ENCODE results near the gene ARL11. TPM values are rescaled to one million over a fixed set of nuclear protein-coding genes. Genes with fewer than 3 reads are reported as not detected.
"Not testable (repeated sequence)": the region's sequence is repeated elsewhere in the genome, so short reads cannot be mapped to it uniquely, and the experiment has no call there.

The ARL11 gene
- total and polyA plus RNA-seq, 4 donors = 0.08 to 1.8 (median 1.4) TPM

DNA sequence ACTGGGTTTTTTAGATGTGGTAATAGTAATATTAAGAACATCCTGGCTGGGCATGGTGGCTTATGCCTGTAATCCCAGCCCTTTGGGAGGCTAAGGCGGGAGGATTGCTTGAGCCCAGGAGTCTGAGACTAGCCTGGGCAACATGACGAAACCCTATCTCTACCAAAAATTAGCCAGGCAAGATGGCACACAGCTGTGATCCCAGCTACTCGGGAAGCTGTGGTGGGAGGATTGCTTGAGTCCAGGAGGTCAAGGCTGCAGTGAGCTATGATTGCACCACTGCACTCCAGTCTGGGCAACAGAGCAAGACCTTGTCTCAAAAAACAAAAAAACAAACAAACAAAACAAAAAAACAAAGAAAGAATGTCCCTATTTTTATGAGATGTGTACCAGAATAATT, 37.6 kb upstream of the ARL11 start:
- 84 to 90% methylated on average over 3 of the region's 3 CpGs for WGBS, 2 donors
- H3K36me3 ChIP-seq (ENCODE audit: control insufficient read depth in 1 of 2, insufficient read depth in 2 of 2, low read length in 1 of 2); intact Hi-C loops (cut with DNase I); H3K27ac ChIP-seq (ENCODE audit: low read depth in 1 of 2, low read length in 2 of 2); H3K4me3 ChIP-seq (ENCODE audit: low read length in 2 of 2); DNase-seq; H3K9me3 ChIP-seq (ENCODE audit: control insufficient read depth, low read length); H3K27me3 ChIP-seq (ENCODE audit: control insufficient read depth in 1 of 2, insufficient read depth in 2 of 2, low read length in 1 of 2); H3K4me1 ChIP-seq (ENCODE audit: control insufficient read depth in 1 of 2, insufficient read depth in 2 of 2, low read length in 2 of 2); ATAC-seq (ENCODE audit: low FRiP score): not testable (repeated sequence)

DNA sequence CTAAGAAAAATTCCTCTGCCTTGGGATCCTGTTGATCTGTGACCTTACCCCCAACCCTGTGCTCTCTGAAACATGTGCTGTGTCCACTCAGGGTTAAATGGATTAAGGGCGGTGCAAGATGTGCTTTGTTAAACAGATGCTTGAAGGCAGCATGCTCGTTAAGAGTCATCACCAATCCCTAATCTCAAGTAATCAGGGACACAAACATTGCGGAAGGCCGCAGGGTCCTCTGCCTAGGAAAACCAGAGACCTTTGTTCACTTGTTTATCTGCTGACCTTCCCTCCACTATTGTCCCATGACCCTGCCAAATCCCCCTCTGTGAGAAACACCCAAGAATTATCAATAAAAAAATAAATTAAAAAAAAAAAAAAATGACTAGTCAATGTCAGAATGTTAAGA, 34.4 kb upstream of the ARL11 start:
- intact Hi-C loops (cut with DNase I); H3K4me3 ChIP-seq (ENCODE audit: low read length in 2 of 2); H3K27ac ChIP-seq (ENCODE audit: low read depth in 1 of 2, low read length in 2 of 2); H3K9me3 ChIP-seq (ENCODE audit: control insufficient read depth, low read length); H3K36me3 ChIP-seq (ENCODE audit: control insufficient read depth in 1 of 2, insufficient read depth in 2 of 2, low read length in 1 of 2); H3K27me3 ChIP-seq (ENCODE audit: control insufficient read depth in 1 of 2, insufficient read depth in 2 of 2, low read length in 1 of 2); H3K4me1 ChIP-seq (ENCODE audit: control insufficient read depth in 1 of 2, insufficient read depth in 2 of 2, low read length in 2 of 2); DNase-seq; ATAC-seq (ENCODE audit: low FRiP score): not testable (repeated sequence)
- 86 to 100% methylated on average over 2 to 3 of the region's 4 CpGs for WGBS, 2 donors

DNA sequence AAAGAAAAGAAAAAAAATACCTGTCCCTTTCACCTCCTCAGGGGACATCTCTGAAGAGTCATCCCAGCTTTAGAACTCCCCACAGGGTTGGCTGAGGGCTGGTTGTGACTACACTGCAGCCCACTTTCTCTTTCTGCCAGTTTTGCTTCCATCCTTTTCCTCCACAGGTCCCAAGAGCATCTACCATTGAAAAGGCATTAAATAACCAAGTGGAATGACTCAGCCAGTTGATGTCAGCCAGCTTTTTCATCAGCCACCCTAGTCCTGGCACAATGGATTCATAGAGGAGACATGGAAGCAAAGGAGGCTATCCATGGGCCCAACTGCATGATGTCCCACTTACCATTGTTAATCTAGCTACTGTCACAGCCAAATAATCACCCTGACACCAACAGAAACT, 33.7 kb upstream of the ARL11 start:
- Histone ChIP-seq H3K27ac (ENCODE audit: low read depth in 1 of 2, low read length in 2 of 2) (no peak overlapping the region), H3K4me1 (ENCODE audit: control insufficient read depth in 1 of 2, insufficient read depth in 2 of 2, low read length in 2 of 2) (no peaks in the 10 kb centered on the region)

DNA sequence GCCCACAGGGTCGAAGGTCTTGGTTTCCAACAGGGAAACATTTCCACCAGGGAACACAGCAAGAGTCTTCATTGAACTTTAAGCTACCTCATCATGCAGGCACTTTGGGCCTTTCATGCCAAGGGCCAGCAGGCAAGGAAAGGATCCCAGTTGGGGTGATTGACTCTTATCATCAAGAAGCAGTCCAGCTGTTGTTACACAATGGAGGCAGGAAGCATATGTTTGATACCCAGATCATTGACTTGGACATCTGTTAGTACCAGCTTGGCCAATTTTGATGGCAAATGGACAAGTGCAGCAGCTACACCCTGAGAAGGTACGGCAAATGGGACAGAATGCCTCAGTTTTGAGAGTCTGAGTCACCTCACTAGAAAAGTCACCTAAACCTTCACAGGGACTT, 32.1 kb upstream of the ARL11 start:
- Histone ChIP-seq H3K27me3 (ENCODE audit: control insufficient read depth in 1 of 2, insufficient read depth in 2 of 2, low read length in 1 of 2) (no peaks in the 10 kb centered on the region), H3K36me3 (ENCODE audit: control insufficient read depth in 1 of 2, insufficient read depth in 2 of 2, low read length in 1 of 2) (no peaks in the 10 kb centered on the region), H3K4me1 (ENCODE audit: control insufficient read depth in 1 of 2, insufficient read depth in 2 of 2, low read length in 2 of 2) (no peaks in the 10 kb centered on the region), H3K4me3 (ENCODE audit: low read length in 2 of 2) (no peak overlapping the region), H3K9me3 (ENCODE audit: control insufficient read depth, low read length) (no peaks in the 10 kb centered on the region), H3K27ac (ENCODE audit: low read depth in 1 of 2, low read length in 2 of 2) (no peak overlapping the region)
- 69 to 84% methylated on average over 2 of the region's 2 CpGs for WGBS, 2 donors
- ATAC-seq (ENCODE audit: low FRiP score) = no peak
- no peak for DNase-seq
- intact Hi-C loops (cut with DNase I) = no loop called here

More for the DNA sequence above, 33.7 kb upstream of the ARL11 start:
- no peaks in the 10 kb centered on the region for H3K27me3 ChIP-seq (ENCODE audit: control insufficient read depth in 1 of 2, insufficient read depth in 2 of 2, low read length in 1 of 2)
- no peaks in the 10 kb centered on the region for H3K9me3 ChIP-seq (ENCODE audit: control insufficient read depth, low read length)
- no peaks in the 10 kb centered on the region for H3K36me3 ChIP-seq (ENCODE audit: control insufficient read depth in 1 of 2, insufficient read depth in 2 of 2, low read length in 1 of 2)
- ATAC-seq (ENCODE audit: low FRiP score) (no peak), DNase-seq (no peak)
- intact Hi-C loops (cut with DNase I) = no loop called here
- no peak overlapping the region for H3K4me3 ChIP-seq (ENCODE audit: low read length in 2 of 2)

DNA sequence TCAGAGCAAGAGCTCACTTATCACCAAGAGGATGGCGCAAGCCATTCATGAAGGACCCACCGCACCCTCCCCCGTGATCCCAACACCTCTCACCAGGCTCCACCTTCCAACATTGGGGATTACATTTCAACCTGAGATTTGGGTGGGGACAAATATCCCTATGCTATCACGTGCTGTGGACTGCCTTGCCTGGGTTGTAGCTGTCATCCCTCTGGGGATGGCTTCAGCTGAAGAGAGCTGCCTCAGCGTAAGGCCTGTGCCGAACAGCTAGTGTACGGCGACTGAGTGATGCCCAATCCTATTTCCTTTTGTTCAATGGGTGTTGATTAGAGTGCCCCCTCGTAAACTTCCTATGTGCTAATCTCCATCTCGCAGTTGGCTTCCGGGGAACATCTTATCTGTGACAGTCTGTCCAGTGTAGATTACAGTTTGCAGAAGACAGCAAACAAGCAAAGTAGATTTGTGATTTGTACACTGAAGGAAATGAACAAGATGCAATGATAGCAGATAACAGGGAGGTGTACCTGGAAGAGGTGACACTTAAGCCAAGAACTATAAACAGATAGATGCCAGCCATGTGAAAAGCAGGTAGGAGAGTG, 31.2 kb upstream of the ARL11 start:
- no peak for DNase-seq
- intact Hi-C loops (cut with DNase I) = no loop called here
- no peaks in the 10 kb centered on the region for H3K9me3 ChIP-seq (ENCODE audit: control insufficient read depth, low read length)

DNA sequence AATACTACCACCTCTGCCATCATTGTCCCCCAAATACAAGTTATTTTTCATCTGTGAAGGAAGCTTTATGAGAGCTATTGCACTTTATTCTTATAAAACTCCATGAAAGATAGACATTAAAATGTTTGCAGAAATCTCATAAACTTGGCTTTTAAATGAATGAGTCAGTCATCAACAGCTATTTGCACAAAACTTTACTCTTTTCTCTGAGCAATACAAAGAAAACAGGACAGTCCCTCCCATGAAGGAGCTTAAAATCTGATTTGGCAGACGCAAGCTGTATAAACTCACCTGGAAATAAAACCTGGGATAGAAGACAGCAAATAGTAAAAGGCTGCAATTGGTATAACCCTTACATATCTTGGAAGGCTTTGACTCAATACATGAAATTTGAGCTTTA, 26.3 kb upstream of the ARL11 start:
- no peaks in the 10 kb centered on the region for H3K27me3 ChIP-seq (ENCODE audit: control insufficient read depth in 1 of 2, insufficient read depth in 2 of 2, low read length in 1 of 2)
- no peak overlapping the region for H3K4me3 ChIP-seq (ENCODE audit: low read length in 2 of 2)
- DNase-seq (no peak), ATAC-seq (ENCODE audit: low FRiP score) (no peak)
- H3K9me3 ChIP-seq (ENCODE audit: control insufficient read depth, low read length) = no peaks in the 10 kb centered on the region
- H3K36me3 ChIP-seq (ENCODE audit: control insufficient read depth in 1 of 2, insufficient read depth in 2 of 2, low read length in 1 of 2) = no peaks in the 10 kb centered on the region
- WGBS, 2 donors = 85% methylated on average over 1 of the region's 1 CpG
- intact Hi-C loops (cut with DNase I) = loop anchor here in 1 of 2 donors (10.0 kb wide), 2 partner anchors 57 to 147 kb away; no protein-coding TSS in a partner anchor
- H3K27ac ChIP-seq (ENCODE audit: low read depth in 1 of 2, low read length in 2 of 2) = no peak overlapping the region
- H3K4me1 ChIP-seq (ENCODE audit: control insufficient read depth in 1 of 2, insufficient read depth in 2 of 2, low read length in 2 of 2) = no peaks in the 10 kb centered on the region

More for the DNA sequence above, 31.2 kb upstream of the ARL11 start:
- 84 to 88% methylated on average over 11 of the region's 11 CpGs for WGBS, 2 donors
- no peaks in the 10 kb centered on the region for H3K4me1 ChIP-seq (ENCODE audit: control insufficient read depth in 1 of 2, insufficient read depth in 2 of 2, low read length in 2 of 2)
- no peak for ATAC-seq (ENCODE audit: low FRiP score)
- no peaks in the 10 kb centered on the region for H3K36me3 ChIP-seq (ENCODE audit: control insufficient read depth in 1 of 2, insufficient read depth in 2 of 2, low read length in 1 of 2)
- no peaks in the 10 kb centered on the region for H3K27me3 ChIP-seq (ENCODE audit: control insufficient read depth in 1 of 2, insufficient read depth in 2 of 2, low read length in 1 of 2)
- H3K27ac ChIP-seq (ENCODE audit: low read depth in 1 of 2, low read length in 2 of 2) = no peak overlapping the region
- no peak overlapping the region for H3K4me3 ChIP-seq (ENCODE audit: low read length in 2 of 2)

DNA sequence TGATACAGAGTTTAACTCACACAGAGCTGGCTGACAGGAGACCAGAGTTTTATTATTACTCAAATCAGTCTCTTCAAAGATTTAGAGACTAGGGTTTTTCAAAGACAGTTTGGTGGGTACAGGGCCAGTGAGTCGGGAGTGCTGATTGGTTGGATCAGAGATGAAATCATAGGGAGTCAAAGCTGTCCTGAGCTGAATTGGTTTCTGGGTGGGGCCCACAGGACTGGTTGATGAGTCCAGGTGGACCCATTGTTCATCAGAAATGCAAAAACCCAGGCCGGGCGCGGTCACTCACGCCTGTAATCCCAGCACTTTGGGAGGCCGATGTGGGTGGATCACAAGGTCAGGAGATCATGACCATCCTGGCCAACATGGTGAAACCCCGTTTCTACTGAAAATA, 25.7 kb upstream of the ARL11 start:
- DNase-seq; H3K4me1 ChIP-seq (ENCODE audit: control insufficient read depth in 1 of 2, insufficient read depth in 2 of 2, low read length in 2 of 2); H3K36me3 ChIP-seq (ENCODE audit: control insufficient read depth in 1 of 2, insufficient read depth in 2 of 2, low read length in 1 of 2); H3K27me3 ChIP-seq (ENCODE audit: control insufficient read depth in 1 of 2, insufficient read depth in 2 of 2, low read length in 1 of 2); H3K4me3 ChIP-seq (ENCODE audit: low read length in 2 of 2); ATAC-seq (ENCODE audit: low FRiP score); H3K27ac ChIP-seq (ENCODE audit: low read depth in 1 of 2, low read length in 2 of 2); H3K9me3 ChIP-seq (ENCODE audit: control insufficient read depth, low read length): not testable (repeated sequence)
- WGBS, 2 donors = 96% methylated on average over 7 of the region's 7 CpGs
- intact Hi-C loops (cut with DNase I) = loop anchor here in 1 of 2 donors (10.0 kb wide), 2 partner anchors 58 to 148 kb away; no protein-coding TSS in a partner anchor

DNA sequence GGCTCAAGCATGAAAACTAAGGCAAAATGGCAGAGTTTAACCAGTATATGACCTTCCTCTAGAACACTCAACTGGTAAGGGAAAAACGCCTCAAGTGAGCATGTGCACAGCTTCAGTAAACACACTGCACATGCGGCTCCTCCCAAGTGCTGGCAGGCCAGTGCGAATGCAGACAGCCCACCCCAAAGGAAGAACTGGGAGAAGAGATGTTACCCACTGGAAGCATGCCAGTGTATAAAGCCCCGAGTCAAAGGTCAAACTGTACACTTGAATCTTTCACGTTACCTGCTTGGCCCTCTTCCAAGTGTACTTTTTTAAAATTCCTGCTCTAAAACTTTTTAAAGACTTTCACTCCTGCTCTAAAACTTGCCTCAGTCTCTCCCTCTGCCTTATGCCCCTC, 23.7 kb upstream of the ARL11 start:
- 56 to 62% methylated on average over 5 of the region's 5 CpGs for WGBS, 2 donors

More for the DNA sequence above, 23.7 kb upstream of the ARL11 start:
- ATAC-seq (ENCODE audit: low FRiP score) = no peak
- no peak for DNase-seq
- Histone ChIP-seq H3K4me1 (ENCODE audit: control insufficient read depth in 1 of 2, insufficient read depth in 2 of 2, low read length in 2 of 2) (no peaks in the 10 kb centered on the region), H3K4me3 (ENCODE audit: low read length in 2 of 2) (no peak overlapping the region), H3K9me3 (ENCODE audit: control insufficient read depth, low read length) (no peaks in the 10 kb centered on the region), H3K27me3 (ENCODE audit: control insufficient read depth in 1 of 2, insufficient read depth in 2 of 2, low read length in 1 of 2) (no peaks in the 10 kb centered on the region), H3K36me3 (ENCODE audit: control insufficient read depth in 1 of 2, insufficient read depth in 2 of 2, low read length in 1 of 2) (no peaks in the 10 kb centered on the region), H3K27ac (ENCODE audit: low read depth in 1 of 2, low read length in 2 of 2) (no peak overlapping the region)
- intact Hi-C loops (cut with DNase I) = loop anchor here in 1 of 2 donors (10.0 kb wide), 2 partner anchors 60 to 150 kb away; no protein-coding TSS in a partner anchor
